ENCODE measurements around the gene SIGLEC6.

Gene SIGLEC6

GRCh38 chr19:51539821-51540366 lies 8.4 kb upstream of the SIGLEC6 start:
- Histone ChIP-seq H3K9ac (ENCODE audit: low read depth in 1 of 2, low read length in 2 of 2) (no peak overlapping the region), H3K4me1 (ENCODE audit: control insufficient read depth in 2 of 2, insufficient read depth in 2 of 2, low read length in 2 of 2) (no peaks in the 10 kb centered on the region), H3K27ac (ENCODE audit: low read depth in 2 of 2, low read length in 2 of 2) (no peak overlapping the region), H3K9me3 (ENCODE audit: control insufficient read depth in 2 of 2, low read length in 2 of 2) (no peaks in the 10 kb centered on the region), H3K4me3 (ENCODE audit: low read length in 2 of 2) (no peak overlapping the region), H3K36me3 (ENCODE audit: control insufficient read depth in 2 of 2, insufficient read depth in 2 of 2, low read length in 2 of 2) (no peaks in the 10 kb centered on the region), H3K27me3 (ENCODE audit: control insufficient read depth in 2 of 2, insufficient read depth in 2 of 2, low read length in 2 of 2) (no peaks in the 10 kb centered on the region)

DNA sequence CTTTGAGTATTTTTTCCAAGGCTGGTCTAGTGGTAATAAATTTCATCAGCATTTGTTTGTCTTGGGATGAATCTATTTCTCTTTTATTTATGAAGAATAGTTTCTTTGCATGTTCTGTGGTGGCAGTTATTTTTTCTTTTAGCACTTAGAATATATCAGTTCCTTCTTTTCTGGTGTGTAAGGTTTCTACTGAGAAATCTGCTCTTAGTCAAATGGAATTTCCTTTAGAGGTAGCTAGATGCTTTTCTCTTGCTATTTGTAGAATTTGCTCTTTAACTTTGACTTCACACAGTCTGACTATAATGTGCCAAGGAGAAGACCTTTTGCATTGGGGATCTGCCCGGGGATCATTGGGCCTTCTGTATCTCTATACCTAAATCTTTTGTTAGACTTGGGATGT lies 4.1 kb upstream of the SIGLEC6 start:
- Histone ChIP-seq H3K36me3 (ENCODE audit: control insufficient read depth in 2 of 2, insufficient read depth in 2 of 2, low read length in 2 of 2) (no peaks in the 10 kb centered on the region), H3K4me1 (ENCODE audit: control insufficient read depth in 2 of 2, insufficient read depth in 2 of 2, low read length in 2 of 2) (no peaks in the 10 kb centered on the region), H3K9ac (ENCODE audit: low read depth in 1 of 2, low read length in 2 of 2) (no peak overlapping the region), H3K27ac (ENCODE audit: low read depth in 2 of 2, low read length in 2 of 2) (no peak overlapping the region), H3K27me3 (ENCODE audit: control insufficient read depth in 2 of 2, insufficient read depth in 2 of 2, low read length in 2 of 2) (no peaks in the 10 kb centered on the region), H3K4me3 (ENCODE audit: low read length in 2 of 2) (no peak overlapping the region), H3K9me3 (ENCODE audit: control insufficient read depth in 2 of 2, low read length in 2 of 2) (no peaks in the 10 kb centered on the region)

DNA sequence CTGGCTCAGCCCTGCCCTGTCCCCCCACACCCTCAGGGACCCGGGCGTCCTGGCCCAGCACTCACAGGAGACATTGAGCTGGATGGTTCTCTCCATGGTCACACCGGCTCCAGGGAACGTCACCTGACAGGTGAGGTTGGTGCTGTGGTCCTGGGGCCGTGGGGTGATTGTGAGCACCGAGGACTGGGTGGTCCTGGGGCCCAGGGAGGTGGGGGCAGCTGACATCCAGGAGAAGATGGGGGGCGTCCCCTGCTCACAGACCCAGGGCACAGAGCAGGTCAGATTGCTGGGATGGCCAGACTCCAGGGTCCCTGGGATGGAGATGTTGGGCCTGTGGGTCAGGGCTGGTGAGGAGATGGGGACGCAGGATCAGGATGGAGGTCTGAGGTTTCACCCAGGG lies 854 bp downstream of the SIGLEC6 start:
- H3K27me3 ChIP-seq (ENCODE audit: control insufficient read depth in 2 of 2, insufficient read depth in 2 of 2, low read length in 2 of 2), result no peaks in the 10 kb centered on the region
- no peak overlapping the region for H3K4me3 ChIP-seq (ENCODE audit: low read length in 2 of 2)
- H3K27ac ChIP-seq (ENCODE audit: low read depth in 2 of 2, low read length in 2 of 2), result no peak overlapping the region

DNA sequence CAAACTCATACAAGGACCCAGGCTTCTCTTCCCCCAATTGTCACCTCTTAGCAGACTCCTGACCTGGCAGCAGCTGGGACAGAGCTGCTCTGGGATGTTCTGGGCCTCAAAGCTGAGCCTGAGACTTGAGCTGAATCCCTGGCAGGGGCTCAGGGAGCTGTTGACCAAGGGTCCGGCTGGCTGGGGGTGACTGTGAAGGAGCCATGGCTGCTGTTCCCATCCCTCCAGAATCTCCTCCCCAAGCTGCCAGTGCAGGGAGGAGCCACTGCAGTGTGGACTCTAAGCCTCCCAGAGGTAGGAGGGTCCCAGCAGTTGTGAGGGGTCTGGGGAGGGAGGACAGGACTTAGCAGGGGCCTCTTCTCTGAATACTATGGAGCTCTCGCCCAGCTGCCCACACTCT lies 2.2 kb downstream of the SIGLEC6 start:
- H3K4me1 ChIP-seq (ENCODE audit: control insufficient read depth in 2 of 2, insufficient read depth in 2 of 2, low read length in 2 of 2), result no peaks in the 10 kb centered on the region
- no peaks in the 10 kb centered on the region for H3K36me3 ChIP-seq (ENCODE audit: control insufficient read depth in 2 of 2, insufficient read depth in 2 of 2, low read length in 2 of 2)
- no peaks in the 10 kb centered on the region for H3K9me3 ChIP-seq (ENCODE audit: control insufficient read depth in 2 of 2, low read length in 2 of 2)
- H3K4me3 ChIP-seq (ENCODE audit: low read length in 2 of 2), result no peak overlapping the region
- no peak overlapping the region for H3K27ac ChIP-seq (ENCODE audit: low read depth in 2 of 2, low read length in 2 of 2)
- H3K9ac ChIP-seq (ENCODE audit: low read depth in 1 of 2, low read length in 2 of 2), result no peak overlapping the region
- no peaks in the 10 kb centered on the region for H3K27me3 ChIP-seq (ENCODE audit: control insufficient read depth in 2 of 2, insufficient read depth in 2 of 2, low read length in 2 of 2)

More for the DNA sequence above, 854 bp downstream of the SIGLEC6 start:
- no peaks in the 10 kb centered on the region for H3K36me3 ChIP-seq (ENCODE audit: control insufficient read depth in 2 of 2, insufficient read depth in 2 of 2, low read length in 2 of 2)
- H3K9me3 ChIP-seq (ENCODE audit: control insufficient read depth in 2 of 2, low read length in 2 of 2), result no peaks in the 10 kb centered on the region
- H3K4me1 ChIP-seq (ENCODE audit: control insufficient read depth in 2 of 2, insufficient read depth in 2 of 2, low read length in 2 of 2), result no peaks in the 10 kb centered on the region
- no peak overlapping the region for H3K9ac ChIP-seq (ENCODE audit: low read depth in 1 of 2, low read length in 2 of 2)

- H3K27me3 ChIP-seq (ENCODE audit: control insufficient read depth in 2 of 2, insufficient read depth in 2 of 2, low read length in 2 of 2), result no peaks in the 10 kb centered on the region
Observed at GRCh38 chr19:51525651-51526050, 5.8 kb downstream of the SIGLEC6 start.

DNA sequence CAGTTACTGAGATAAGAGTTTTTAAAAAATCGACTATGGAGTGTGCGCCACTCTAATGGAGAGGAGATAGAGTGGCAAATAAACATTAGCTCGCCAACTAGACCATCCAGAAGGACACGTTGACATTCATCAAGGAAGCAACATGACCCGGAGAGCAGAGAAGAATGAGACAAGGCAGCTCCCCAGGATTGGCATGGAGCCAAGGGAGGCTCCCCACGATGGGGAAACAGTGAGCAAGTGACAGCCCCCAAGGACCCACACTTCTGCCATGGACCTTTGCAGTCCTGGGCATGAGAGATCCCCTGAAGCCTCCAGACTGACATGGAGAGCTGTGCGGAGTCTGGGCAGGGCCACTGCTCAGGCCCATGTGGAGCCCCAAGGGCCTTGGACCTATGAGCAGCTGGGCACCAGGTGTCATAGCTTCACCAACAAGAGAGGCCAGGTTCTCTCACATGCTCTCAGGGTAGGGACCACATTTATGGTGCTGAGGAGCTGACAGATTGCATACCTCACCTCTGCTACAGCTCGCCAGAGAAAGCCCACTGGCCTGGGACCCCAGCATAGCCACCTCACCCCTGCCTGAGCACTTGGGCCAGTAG lies 6.7 kb downstream of the SIGLEC6 start:
- no peaks in the 10 kb centered on the region for H3K4me1 ChIP-seq (ENCODE audit: control insufficient read depth in 2 of 2, insufficient read depth in 2 of 2, low read length in 2 of 2)
- no peak overlapping the region for H3K27ac ChIP-seq (ENCODE audit: low read depth in 2 of 2, low read length in 2 of 2)
- H3K27me3 ChIP-seq (ENCODE audit: control insufficient read depth in 2 of 2, insufficient read depth in 2 of 2, low read length in 2 of 2), result no peaks in the 10 kb centered on the region

More at GRCh38 chr19:51525651-51526050, 5.8 kb downstream of the SIGLEC6 start:
- H3K4me1 ChIP-seq (ENCODE audit: control insufficient read depth in 2 of 2, insufficient read depth in 2 of 2, low read length in 2 of 2), result no peaks in the 10 kb centered on the region
- no peaks in the 10 kb centered on the region for H3K9me3 ChIP-seq (ENCODE audit: control insufficient read depth in 2 of 2, low read length in 2 of 2)
- H3K9ac ChIP-seq (ENCODE audit: low read depth in 1 of 2, low read length in 2 of 2), result no peak overlapping the region
- no peak overlapping the region for H3K27ac ChIP-seq (ENCODE audit: low read depth in 2 of 2, low read length in 2 of 2)
- no peaks in the 10 kb centered on the region for H3K36me3 ChIP-seq (ENCODE audit: control insufficient read depth in 2 of 2, insufficient read depth in 2 of 2, low read length in 2 of 2)
- H3K4me3 ChIP-seq (ENCODE audit: low read length in 2 of 2), result no peak overlapping the region

GRCh38 chr19:51521781-51522180 lies 9.7 kb downstream of the SIGLEC6 start:
- no peak overlapping the region for H3K9ac ChIP-seq (ENCODE audit: low read depth in 1 of 2, low read length in 2 of 2)
- no peaks in the 10 kb centered on the region for H3K9me3 ChIP-seq (ENCODE audit: control insufficient read depth in 2 of 2, low read length in 2 of 2)
- no peaks in the 10 kb centered on the region for H3K4me1 ChIP-seq (ENCODE audit: control insufficient read depth in 2 of 2, insufficient read depth in 2 of 2, low read length in 2 of 2)
- no peaks in the 10 kb centered on the region for H3K27me3 ChIP-seq (ENCODE audit: control insufficient read depth in 2 of 2, insufficient read depth in 2 of 2, low read length in 2 of 2)
- no peak overlapping the region for H3K27ac ChIP-seq (ENCODE audit: low read depth in 2 of 2, low read length in 2 of 2)
- no peaks in the 10 kb centered on the region for H3K36me3 ChIP-seq (ENCODE audit: control insufficient read depth in 2 of 2, insufficient read depth in 2 of 2, low read length in 2 of 2)
- no peak overlapping the region for H3K4me3 ChIP-seq (ENCODE audit: low read length in 2 of 2)

More for the DNA sequence above, 6.7 kb downstream of the SIGLEC6 start:
- Histone ChIP-seq H3K9me3 (ENCODE audit: control insufficient read depth in 2 of 2, low read length in 2 of 2) (no peaks in the 10 kb centered on the region), H3K36me3 (ENCODE audit: control insufficient read depth in 2 of 2, insufficient read depth in 2 of 2, low read length in 2 of 2) (no peaks in the 10 kb centered on the region), H3K9ac (ENCODE audit: low read depth in 1 of 2, low read length in 2 of 2) (no peak overlapping the region), H3K4me3 (ENCODE audit: low read length in 2 of 2) (no peak overlapping the region)

DNA sequence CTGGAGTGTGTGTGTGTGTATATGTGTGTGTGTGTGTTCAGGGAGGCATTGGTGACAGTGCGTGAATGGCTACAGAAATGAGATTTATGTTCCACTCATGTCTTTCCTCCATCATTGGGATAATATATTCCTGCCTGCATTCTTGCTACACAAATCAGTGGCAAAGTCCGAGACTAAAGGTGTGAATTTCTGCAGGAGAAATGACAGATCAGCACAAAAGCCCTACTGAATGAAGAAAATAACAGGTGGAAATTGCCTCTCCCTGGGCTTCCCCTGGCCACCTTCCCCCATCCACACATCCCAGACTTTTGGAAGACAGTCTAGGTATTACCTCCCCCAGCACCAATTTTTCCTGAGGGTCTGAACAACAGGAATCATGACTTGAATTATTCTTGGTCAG lies 10.1 kb downstream of the SIGLEC6 start:
- Histone ChIP-seq H3K9ac (ENCODE audit: low read depth in 1 of 2, low read length in 2 of 2) (no peak overlapping the region), H3K4me3 (ENCODE audit: low read length in 2 of 2) (no peak overlapping the region), H3K9me3 (ENCODE audit: control insufficient read depth in 2 of 2, low read length in 2 of 2) (no peaks in the 10 kb centered on the region), H3K4me1 (ENCODE audit: control insufficient read depth in 2 of 2, insufficient read depth in 2 of 2, low read length in 2 of 2) (no peaks in the 10 kb centered on the region), H3K27me3 (ENCODE audit: control insufficient read depth in 2 of 2, insufficient read depth in 2 of 2, low read length in 2 of 2) (no peaks in the 10 kb centered on the region), H3K27ac (ENCODE audit: low read depth in 2 of 2, low read length in 2 of 2) (no peak overlapping the region), H3K36me3 (ENCODE audit: control insufficient read depth in 2 of 2, insufficient read depth in 2 of 2, low read length in 2 of 2) (no peaks in the 10 kb centered on the region)

GRCh38 chr19:51520728-51521127 lies 10.7 kb downstream of the SIGLEC6 start:
- Histone ChIP-seq H3K27ac (ENCODE audit: low read depth in 2 of 2, low read length in 2 of 2) (no peak overlapping the region), H3K36me3 (ENCODE audit: control insufficient read depth in 2 of 2, insufficient read depth in 2 of 2, low read length in 2 of 2) (no peaks in the 10 kb centered on the region), H3K4me1 (ENCODE audit: control insufficient read depth in 2 of 2, insufficient read depth in 2 of 2, low read length in 2 of 2) (no peaks in the 10 kb centered on the region), H3K9me3 (ENCODE audit: control insufficient read depth in 2 of 2, low read length in 2 of 2) (no peaks in the 10 kb centered on the region), H3K4me3 (ENCODE audit: low read length in 2 of 2) (no peak overlapping the region), H3K27me3 (ENCODE audit: control insufficient read depth in 2 of 2, insufficient read depth in 2 of 2, low read length in 2 of 2) (no peaks in the 10 kb centered on the region), H3K9ac (ENCODE audit: low read depth in 1 of 2, low read length in 2 of 2) (no peak overlapping the region)

DNA sequence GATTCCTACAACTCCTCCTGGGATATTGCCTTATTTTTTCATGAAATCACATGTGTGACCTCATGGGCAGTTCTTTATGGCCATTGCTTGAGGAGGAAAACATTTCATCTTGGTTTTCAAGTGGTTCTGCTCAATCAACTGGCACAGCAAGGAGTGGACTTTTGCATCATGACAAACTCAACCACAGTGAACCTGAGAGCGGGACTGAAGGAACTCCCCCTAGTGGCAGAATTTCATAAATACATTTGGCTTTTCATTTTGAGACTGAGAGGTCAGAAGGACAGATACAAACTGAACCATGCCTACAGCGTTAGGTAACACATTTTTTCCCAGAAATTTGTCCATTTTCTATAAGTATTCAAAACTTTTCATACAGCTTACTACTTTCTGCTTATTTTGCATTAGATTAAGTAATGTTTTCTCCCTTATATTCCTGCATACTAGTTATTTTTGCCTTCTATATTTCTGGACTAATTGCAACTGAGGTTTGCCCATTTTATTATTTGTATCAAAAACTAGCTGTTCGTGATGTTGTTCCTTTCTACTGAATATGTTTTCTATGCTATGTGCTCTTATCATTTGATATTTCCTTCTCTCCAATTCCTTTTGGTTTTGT lies 16.5 kb downstream of the SIGLEC6 start:
- H3K9me3 ChIP-seq (ENCODE audit: control insufficient read depth in 2 of 2, low read length in 2 of 2), result no peaks in the 10 kb centered on the region
- no peak overlapping the region for H3K9ac ChIP-seq (ENCODE audit: low read depth in 1 of 2, low read length in 2 of 2)
- no peak overlapping the region for H3K4me3 ChIP-seq (ENCODE audit: low read length in 2 of 2)
- no peaks in the 10 kb centered on the region for H3K36me3 ChIP-seq (ENCODE audit: control insufficient read depth in 2 of 2, insufficient read depth in 2 of 2, low read length in 2 of 2)
- H3K4me1 ChIP-seq (ENCODE audit: control insufficient read depth in 2 of 2, insufficient read depth in 2 of 2, low read length in 2 of 2), result no peaks in the 10 kb centered on the region
- H3K27ac ChIP-seq (ENCODE audit: low read depth in 2 of 2, low read length in 2 of 2), result no peak overlapping the region
- H3K27me3 ChIP-seq (ENCODE audit: control insufficient read depth in 2 of 2, insufficient read depth in 2 of 2, low read length in 2 of 2), result no peaks in the 10 kb centered on the region
